ENCODE results near the gene CELA2B.

DNA sequence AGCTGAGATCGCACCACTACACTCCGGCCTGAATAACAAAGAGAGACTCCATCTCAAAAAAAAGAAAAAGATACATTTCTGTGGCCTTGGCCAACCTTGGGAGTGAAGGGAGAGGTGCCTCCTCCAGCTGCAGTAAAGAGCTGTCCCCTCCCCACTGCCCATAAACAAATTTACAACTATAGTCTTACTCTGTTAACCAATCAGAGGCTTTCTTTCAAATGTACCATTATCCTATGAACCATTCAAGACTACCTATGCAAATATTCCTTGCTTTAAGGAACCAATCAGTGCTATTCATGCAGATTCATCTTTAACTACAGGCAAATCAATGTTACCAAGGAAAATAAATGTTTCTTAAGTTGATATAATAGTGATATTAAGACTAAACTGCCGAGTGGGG, 1.0 kb downstream of the CELA2B start:
- TF ChIP-seq POLR2AphosphoS5 (IDR thresholded peaks at IDR 0.05), result no peak
- no peak for TF ChIP-seq POLR2A (IDR thresholded peaks at IDR 0.05)

Measured in breast epithelium (tissue), 3 donors.